HG03571 (cell line): ENCODE measurements around the gene GDF2.

Experiments used
- ATAC-seq: cut with Tn5 transposase; IDR thresholded peaks from one replicate; pipeline ENCODE4 v1.9.1; 2021; ENCODE audit not compliant: unreplicated experiment

Gene GDF2

DNA sequence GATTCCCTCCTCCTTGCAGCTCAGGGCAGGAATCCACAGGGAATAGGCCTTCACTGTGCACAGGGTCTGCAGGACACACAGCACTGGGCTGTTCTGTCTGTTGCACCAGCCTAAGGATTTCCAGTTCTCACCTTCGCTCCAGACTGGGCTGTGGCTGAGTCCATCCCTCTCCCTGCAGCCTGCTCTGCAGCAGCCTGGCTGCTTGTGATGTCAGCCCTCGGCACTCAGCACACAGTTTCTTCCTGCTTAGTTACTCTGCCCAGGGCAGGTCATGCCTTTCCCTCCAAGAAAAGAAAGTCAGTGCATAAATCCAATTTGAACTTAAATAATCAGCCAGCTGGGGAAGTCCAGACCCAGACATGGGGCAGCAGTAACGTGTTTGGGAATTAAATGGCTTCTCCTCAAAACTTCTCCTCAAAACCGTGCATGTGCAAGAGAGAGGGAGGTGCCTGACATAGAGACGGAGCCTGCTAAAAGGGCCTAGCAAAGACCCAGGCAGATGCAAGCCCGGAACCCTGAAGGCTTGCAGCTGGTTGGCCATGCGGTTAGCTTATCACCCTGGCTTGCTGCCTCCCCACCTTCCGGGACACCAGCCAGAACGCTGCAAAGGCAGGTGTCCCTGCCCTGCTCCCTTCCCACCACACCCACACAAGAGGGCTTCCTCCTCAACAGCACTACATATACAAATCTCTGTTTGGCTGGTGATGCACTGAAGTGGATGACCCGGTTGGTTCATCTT is 10.9 kb upstream of the GDF2 start:
- ATAC-seq, result no peak

DNA sequence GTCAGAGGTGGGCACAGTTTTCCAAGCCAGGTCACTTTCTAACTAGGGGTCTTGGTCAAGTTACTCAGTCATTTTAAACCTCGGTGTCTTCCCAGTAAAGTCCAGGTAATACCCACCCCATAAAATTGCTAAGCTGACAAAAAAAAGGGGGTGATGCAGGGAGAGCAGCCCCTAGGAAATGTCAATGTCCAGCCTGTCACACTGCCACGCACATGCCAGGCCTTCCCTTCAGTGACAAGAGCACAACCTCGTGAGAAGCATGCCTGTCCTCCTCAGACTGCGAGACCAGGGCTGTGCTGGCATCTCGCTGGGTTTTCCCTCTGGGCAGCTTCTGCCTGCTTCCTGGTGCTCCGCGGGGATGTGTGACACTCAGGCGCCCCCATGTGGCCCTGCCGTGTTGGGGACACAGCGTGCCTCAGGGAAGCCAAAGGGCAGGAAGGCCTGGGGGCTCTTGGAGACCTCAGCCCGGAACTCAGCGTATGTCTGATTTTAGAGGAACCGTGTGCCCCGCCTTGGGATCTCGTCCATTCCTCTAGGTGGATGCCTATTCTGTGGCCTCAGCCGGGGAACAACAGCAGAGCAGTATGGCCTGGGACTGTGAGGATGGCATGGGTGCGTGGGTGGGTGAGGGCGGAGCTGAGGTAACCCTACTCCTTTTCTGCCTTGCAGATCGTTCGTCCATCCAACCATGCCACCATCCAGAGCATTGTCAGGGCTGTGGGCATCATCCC is 10.2 kb upstream of the GDF2 start:
- ATAC-seq, result no peak

- ATAC-seq, result no peak
These were observed 9.6 kb upstream of the GDF2 start for GRCh38 chr10:47312663-47312995.

- ATAC-seq, result no peak
These were observed 7.8 kb upstream of the GDF2 start for GRCh38 chr10:47314416-47314970.

GRCh38 chr10:47315421-47315820 is 6.8 kb upstream of the GDF2 start:
- ATAC-seq, result no peak

- no peak for ATAC-seq
These were observed 6.1 kb upstream of the GDF2 start for GRCh38 chr10:47316131-47316530.

- ATAC-seq, result no peak
These were observed 5.0 kb upstream of the GDF2 start for GRCh38 chr10:47317251-47317650.

DNA sequence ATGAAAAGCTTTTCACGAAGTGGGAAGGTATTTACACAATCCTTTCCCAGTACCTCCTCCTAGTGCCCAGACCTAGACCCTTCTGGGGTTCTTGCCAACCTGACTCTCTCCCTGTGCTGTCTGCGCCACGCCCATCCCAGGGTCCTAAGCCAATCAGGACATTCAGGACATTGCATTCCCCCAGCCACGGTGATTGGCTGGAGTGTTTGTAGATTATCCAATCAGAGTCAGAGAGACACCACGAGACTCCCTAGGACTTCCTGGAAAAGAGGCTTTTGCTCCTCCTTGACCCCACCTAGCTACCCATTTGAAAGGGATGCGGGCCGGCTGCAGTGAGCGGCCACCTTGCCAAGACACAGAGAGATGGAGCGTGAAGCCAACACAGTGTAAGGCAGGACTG is 3.5 kb upstream of the GDF2 start:
- ATAC-seq, result no peak

DNA sequence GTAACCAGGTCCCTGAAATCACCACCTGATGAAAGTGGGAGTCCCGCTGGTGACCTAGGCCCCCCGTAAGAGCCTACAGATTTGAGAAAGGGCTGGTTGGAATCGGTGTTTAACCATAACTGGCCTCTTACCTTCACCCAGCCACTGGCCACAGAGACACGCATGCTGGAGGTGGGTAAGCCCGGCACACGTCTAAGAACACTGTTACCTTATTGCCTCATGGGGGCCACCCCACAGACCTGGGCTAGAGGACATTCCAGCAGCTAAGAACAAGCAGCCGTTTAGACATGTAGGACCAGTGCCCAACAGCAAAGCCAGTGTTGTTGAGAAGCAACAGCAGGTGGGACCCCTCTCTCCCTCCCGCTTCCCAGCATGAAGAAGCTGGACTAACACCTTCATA is 2.5 kb upstream of the GDF2 start:
- ATAC-seq, result no peak

DNA sequence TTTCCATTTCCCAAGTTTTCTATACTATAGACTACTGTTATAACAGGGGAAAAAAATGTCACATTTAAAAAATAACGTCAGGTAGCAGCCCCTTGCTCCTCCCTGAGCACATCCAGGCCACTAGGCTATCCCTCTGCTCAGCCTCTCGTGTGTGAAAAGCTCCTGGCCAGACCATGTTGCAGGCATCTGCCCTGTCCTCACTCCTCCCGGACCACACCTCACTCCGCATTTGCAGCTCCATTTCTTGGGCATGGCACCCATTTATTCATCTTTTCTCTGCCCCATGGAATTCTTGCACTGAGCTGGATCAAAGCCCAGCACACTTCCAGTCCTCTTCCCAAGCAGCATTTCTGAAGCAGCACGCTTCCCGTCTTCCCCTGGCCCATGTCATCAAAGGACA is 1.4 kb upstream of the GDF2 start:
- no peak for ATAC-seq

DNA sequence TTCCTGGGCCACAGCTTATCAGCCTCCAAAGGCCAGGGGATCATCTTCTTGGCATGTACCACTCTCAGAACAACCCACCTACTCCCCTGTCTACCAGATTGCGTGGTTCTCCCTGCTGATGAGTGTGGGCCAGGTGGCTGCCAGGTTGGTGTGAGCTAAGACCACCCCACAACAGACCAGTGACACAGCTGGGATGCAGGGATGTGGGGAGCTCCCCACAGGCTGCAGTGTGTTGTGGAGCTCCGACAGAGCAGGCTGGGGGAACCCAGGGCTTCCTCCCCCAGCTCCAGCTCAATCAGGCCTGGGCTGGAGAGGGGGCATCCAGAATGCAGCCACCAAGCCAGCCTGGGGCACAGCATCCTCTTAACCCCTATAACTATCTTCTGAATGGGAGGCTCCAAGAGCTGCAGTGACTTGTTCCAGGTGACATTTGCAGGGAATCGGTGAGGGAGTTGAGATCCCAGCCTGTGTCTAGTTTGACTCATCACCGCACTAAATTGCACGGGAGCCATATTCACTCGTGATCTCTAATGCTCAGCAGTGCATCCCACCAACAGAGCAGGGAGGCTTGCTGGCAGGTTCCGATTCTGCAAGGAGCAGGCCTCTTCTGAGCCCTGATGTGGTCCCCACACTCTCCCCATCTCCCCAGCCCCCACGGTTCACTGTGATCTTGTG is 596 bp upstream of the GDF2 start:
- no peak for ATAC-seq

- no peak for ATAC-seq
These were observed 833 bp downstream of the GDF2 start for GRCh38 chr10:47323087-47323486.

DNA sequence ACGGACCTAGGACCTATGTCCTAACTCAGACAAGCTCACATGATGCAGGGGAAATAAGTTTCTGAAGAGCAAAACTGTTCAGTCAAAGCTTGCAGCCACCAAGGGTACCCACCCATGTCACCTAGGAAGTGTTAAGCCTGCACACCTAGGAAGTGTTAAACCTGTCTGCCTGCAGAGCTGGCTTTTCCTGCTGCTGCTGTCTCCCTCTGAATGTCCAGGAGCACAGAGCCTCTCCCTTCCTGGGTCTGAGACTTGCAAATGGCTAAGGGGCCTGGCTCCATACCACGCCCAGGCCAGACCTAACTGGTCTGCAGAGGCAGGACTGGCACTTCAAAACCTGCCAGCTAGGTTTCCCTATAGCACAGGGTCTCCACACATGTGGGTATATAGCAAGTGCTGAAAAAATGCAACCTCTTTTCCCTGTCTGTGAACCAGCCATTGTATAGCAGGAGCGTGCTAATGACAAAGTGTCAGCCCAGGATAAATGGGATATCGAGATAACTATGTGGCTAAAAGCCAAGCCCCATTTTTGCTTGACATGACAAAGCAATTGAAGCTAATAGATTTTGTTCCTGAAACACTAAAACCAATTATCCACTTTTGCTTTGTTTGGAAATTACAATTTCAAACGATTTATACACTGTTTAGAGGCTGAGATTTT is 1.5 kb downstream of the GDF2 start:
- no peak for ATAC-seq

GRCh38 chr10:47325303-47326291 is 3.3 kb downstream of the GDF2 start:
- no peak for ATAC-seq

- no peak for ATAC-seq
These were observed 4.2 kb downstream of the GDF2 start for GRCh38 chr10:47326306-47326926.

- ATAC-seq, result no peak
These were observed 4.7 kb downstream of the GDF2 start for GRCh38 chr10:47326927-47327330.

GRCh38 chr10:47329855-47330254 is 7.6 kb downstream of the GDF2 start:
- no peak for ATAC-seq

GRCh38 chr10:47330366-47330765 is 8.1 kb downstream of the GDF2 start:
- no peak for ATAC-seq

- no peak for ATAC-seq
These were observed 8.6 kb downstream of the GDF2 start for GRCh38 chr10:47330804-47331203.

DNA sequence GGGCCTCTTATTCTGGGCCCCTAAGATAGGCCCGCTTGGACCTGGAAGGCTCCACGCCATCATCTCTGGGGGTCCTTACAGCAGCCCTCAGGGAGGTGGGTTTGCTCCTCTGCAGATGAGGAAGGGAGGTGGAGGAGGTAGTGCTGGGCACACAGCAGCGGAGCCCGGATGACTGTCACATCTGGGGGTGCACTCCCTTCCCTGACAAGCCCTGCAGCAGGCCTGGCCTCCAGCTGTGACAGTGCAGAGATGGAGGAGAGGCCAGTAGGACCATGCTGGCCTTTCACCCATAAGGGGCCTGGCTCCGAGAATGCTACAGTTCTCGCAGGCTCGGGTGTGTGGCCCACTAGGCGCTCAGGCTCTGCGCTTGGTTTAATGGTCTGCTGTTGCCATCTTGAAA is 9.2 kb downstream of the GDF2 start:
- ATAC-seq, result no peak
